ENCODE measurements around the gene RPTOR. TPM values are rescaled to one million over a fixed set of nuclear protein-coding genes. Genes with fewer than 3 reads are reported as not detected.

Gene RPTOR
- total and polyA plus RNA-seq, 4 donors: 12.4 to 46.1 (median 29.7) TPM

DNA sequence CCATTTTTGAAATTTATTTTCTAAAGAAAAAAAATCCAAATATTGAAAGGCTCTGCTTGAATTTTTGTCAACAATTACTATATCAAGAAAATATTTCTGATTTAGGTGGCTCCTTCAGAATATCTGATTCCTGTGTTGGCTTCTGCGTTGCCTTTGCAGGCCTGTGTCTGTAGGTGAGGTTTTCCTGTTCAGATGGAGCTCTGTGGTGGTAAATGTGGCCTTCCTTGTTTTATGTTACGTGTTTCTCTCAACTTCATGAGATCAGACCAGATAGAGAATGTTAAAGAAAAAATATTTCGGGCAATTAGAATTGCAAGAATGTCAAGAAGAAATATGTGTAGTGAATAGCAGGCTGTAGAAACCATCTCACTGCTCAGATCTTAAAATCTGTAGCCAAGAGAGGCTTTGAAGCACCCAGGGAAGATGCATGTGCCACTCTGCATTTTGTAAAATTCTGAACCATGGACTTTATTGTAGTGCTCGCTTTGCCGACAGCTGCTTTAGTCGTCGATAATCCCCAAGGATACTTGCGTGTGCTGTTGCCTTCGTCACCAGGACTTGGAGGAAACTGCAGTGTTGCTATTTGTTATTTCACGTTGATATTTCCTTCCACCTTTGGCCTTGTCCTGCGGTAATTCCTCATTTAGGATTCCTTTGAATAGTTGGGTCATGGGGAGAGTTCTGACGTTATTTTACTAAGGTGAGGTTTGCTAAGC, 69.9 kb downstream of the RPTOR start:
- DNase-seq (no peak), ATAC-seq (ENCODE audit: insufficient read depth, low FRiP score) (no peak)
- WGBS, 2 donors: 69 to 86% methylated on average over 12 of the region's 12 CpGs
- Histone ChIP-seq H3K36me3 (ENCODE audit: control insufficient read depth in 4 of 4, insufficient read depth in 4 of 4, low read length in 4 of 4) (no peaks in the 10 kb centered on the region), H3K9ac (ENCODE audit: insufficient read depth in 1 of 2, low read length in 2 of 2) (no peak overlapping the region), H3K9me3 (ENCODE audit: control insufficient read depth in 4 of 4, insufficient read depth in 3 of 4, low read length in 3 of 4) (no peaks in the 10 kb centered on the region), H3K27ac (ENCODE audit: low read depth in 1 of 2, low read length in 1 of 2) (no peak overlapping the region), H3K4me1 (ENCODE audit: control insufficient read depth in 5 of 5, insufficient read depth in 5 of 5, low read length in 5 of 5) (peaks cover 0 to 8% (median 0%) of the 10 kb centered on the region in 5 donors), H3K4me3 (no peak overlapping the region), H3K27me3 (ENCODE audit: control insufficient read depth in 3 of 3, insufficient read depth in 3 of 3, low read length in 2 of 3) (no peaks in the 10 kb centered on the region)
- TF ChIP-seq, protein P1, sequence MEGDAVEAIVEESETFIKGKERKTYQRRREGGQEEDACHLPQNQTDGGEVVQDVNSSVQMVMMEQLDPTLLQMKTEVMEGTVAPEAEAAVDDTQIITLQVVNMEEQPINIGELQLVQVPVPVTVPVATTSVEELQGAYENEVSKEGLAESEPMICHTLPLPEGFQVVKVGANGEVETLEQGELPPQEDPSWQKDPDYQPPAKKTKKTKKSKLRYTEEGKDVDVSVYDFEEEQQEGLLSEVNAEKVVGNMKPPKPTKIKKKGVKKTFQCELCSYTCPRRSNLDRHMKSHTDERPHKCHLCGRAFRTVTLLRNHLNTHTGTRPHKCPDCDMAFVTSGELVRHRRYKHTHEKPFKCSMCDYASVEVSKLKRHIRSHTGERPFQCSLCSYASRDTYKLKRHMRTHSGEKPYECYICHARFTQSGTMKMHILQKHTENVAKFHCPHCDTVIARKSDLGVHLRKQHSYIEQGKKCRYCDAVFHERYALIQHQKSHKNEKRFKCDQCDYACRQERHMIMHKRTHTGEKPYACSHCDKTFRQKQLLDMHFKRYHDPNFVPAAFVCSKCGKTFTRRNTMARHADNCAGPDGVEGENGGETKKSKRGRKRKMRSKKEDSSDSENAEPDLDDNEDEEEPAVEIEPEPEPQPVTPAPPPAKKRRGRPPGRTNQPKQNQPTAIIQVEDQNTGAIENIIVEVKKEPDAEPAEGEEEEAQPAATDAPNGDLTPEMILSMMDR (IDR thresholded peaks at IDR 0.05; ENCODE audit: control extremely low read depth, extremely low read depth): no peak

DNA sequence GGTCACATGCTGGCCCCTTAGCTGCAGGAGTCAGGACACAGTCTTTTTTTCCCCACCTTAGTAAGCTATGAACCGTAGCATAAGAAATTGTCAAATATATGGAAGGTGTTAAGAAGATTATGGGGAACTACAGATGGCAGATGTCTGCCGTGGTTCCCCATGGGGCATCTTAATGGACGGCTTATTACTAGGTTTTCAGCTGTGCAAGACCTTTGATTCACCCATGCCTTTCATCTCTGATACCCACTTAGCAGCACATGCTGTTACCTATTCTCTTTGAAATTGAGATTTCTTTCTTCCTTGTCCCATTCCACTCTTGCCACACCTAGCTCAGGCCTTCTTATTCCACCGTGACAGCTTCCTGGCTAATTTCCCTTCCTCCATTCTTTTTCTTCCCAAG, 70.7 kb downstream of the RPTOR start:
- no peak for DNase-seq
- no peak for ATAC-seq (ENCODE audit: insufficient read depth, low FRiP score)
- peaks cover 0 to 8% (median 0%) of the 10 kb centered on the region in 5 donors for H3K4me1 ChIP-seq (ENCODE audit: control insufficient read depth in 5 of 5, insufficient read depth in 5 of 5, low read length in 5 of 5)
- H3K36me3 ChIP-seq (ENCODE audit: control insufficient read depth in 4 of 4, insufficient read depth in 4 of 4, low read length in 4 of 4): no peaks in the 10 kb centered on the region
- no peaks in the 10 kb centered on the region for H3K27me3 ChIP-seq (ENCODE audit: control insufficient read depth in 3 of 3, insufficient read depth in 3 of 3, low read length in 2 of 3)
- no peaks in the 10 kb centered on the region for H3K9me3 ChIP-seq (ENCODE audit: control insufficient read depth in 4 of 4, insufficient read depth in 3 of 4, low read length in 3 of 4)
- no peak overlapping the region for H3K27ac ChIP-seq (ENCODE audit: low read depth in 1 of 2, low read length in 1 of 2)
- TF ChIP-seq, protein P1 (IDR thresholded peaks at IDR 0.05; ENCODE audit: control extremely low read depth, extremely low read depth): no peak
- H3K4me3 ChIP-seq: no peak overlapping the region
- WGBS, 2 donors: 84 to 96% methylated on average over 4 of the region's 4 CpGs
- H3K9ac ChIP-seq (ENCODE audit: insufficient read depth in 1 of 2, low read length in 2 of 2): no peak overlapping the region

DNA sequence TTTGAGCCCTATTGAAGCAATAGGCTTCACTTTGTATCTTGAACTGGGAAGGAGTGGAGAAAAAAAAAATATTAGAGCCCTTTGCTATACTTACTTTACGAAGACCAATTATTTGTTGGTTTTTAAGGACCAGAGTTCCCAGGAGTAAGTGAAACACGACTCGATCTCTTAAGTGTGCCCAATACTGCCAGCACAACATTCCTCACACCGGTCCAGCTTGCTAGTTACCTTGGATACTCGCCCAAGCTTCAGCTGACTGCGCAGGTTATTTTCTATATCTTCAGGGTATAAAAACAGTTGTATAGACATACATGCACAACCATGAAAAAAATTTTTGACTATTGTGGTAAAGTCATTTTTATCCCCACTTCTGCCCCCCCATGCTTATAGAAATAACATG, 72.1 kb downstream of the RPTOR start:
- DNase-seq (peak in 1 of 3 donors; percentile 34), ATAC-seq (ENCODE audit: insufficient read depth, low FRiP score) (no peak)
- no peak overlapping the region for H3K9ac ChIP-seq (ENCODE audit: insufficient read depth in 1 of 2, low read length in 2 of 2)
- no peaks in the 10 kb centered on the region for H3K27me3 ChIP-seq (ENCODE audit: control insufficient read depth in 3 of 3, insufficient read depth in 3 of 3, low read length in 2 of 3)
- H3K36me3 ChIP-seq (ENCODE audit: control insufficient read depth in 4 of 4, insufficient read depth in 4 of 4, low read length in 4 of 4): no peaks in the 10 kb centered on the region
- H3K4me3 ChIP-seq: no peak overlapping the region
- H3K9me3 ChIP-seq (ENCODE audit: control insufficient read depth in 4 of 4, insufficient read depth in 3 of 4, low read length in 3 of 4): no peaks in the 10 kb centered on the region
- H3K4me1 ChIP-seq (ENCODE audit: control insufficient read depth in 5 of 5, insufficient read depth in 5 of 5, low read length in 5 of 5): peaks cover 0 to 9% (median 0%) of the 10 kb centered on the region in 5 donors
- TF ChIP-seq, protein P1 (IDR thresholded peaks at IDR 0.05; ENCODE audit: control extremely low read depth, extremely low read depth): no peak
- WGBS, 2 donors: 75 to 84% methylated on average over 6 of the region's 6 CpGs
- H3K27ac ChIP-seq (ENCODE audit: low read depth in 1 of 2, low read length in 1 of 2): no peak overlapping the region

All from lung (tissue), 12 donors.